ENCODE measurements around the gene FER. TPM values are rescaled to one million over a fixed set of nuclear protein-coding genes. Genes with fewer than 3 reads are reported as not detected.

FER gene
- total and polyA plus RNA-seq, 10 of the 15 experiments (the other 5 are each of a cell fraction or from before 2014, with no cell fraction given): 4.4 to 19.1 (median 9.6) TPM

- TF ChIP-seq, protein P1, sequence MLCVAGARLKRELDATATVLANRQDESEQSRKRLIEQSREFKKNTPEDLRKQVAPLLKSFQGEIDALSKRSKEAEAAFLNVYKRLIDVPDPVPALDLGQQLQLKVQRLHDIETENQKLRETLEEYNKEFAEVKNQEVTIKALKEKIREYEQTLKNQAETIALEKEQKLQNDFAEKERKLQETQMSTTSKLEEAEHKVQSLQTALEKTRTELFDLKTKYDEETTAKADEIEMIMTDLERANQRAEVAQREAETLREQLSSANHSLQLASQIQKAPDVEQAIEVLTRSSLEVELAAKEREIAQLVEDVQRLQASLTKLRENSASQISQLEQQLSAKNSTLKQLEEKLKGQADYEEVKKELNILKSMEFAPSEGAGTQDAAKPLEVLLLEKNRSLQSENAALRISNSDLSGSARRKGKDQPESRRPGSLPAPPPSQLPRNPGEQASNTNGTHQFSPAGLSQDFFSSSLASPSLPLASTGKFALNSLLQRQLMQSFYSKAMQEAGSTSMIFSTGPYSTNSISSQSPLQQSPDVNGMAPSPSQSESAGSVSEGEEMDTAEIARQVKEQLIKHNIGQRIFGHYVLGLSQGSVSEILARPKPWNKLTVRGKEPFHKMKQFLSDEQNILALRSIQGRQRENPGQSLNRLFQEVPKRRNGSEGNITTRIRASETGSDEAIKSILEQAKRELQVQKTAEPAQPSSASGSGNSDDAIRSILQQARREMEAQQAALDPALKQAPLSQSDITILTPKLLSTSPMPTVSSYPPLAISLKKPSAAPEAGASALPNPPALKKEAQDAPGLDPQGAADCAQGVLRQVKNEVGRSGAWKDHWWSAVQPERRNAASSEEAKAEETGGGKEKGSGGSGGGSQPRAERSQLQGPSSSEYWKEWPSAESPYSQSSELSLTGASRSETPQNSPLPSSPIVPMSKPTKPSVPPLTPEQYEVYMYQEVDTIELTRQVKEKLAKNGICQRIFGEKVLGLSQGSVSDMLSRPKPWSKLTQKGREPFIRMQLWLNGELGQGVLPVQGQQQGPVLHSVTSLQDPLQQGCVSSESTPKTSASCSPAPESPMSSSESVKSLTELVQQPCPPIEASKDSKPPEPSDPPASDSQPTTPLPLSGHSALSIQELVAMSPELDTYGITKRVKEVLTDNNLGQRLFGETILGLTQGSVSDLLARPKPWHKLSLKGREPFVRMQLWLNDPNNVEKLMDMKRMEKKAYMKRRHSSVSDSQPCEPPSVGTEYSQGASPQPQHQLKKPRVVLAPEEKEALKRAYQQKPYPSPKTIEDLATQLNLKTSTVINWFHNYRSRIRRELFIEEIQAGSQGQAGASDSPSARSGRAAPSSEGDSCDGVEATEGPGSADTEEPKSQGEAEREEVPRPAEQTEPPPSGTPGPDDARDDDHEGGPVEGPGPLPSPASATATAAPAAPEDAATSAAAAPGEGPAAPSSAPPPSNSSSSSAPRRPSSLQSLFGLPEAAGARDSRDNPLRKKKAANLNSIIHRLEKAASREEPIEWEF (IDR thresholded peaks at IDR 0.05; ENCODE audit: insufficient replicate concordance, low read depth, low read length): no peak
These were observed 197.4 kb downstream of the FER start (continued) for GRCh38 chr5:108945094-108945493.

GRCh38 chr5:108946008-108946407 lies 198.3 kb downstream of the FER start:
- H3K27ac ChIP-seq (ENCODE audit: control insufficient read depth, insufficient read depth): no peak overlapping the region
- RAD21 ChIA-PET (ENCODE audit: unreplicated experiment): no interaction called here
- H3K79me2 ChIP-seq (ENCODE audit: control insufficient read depth, insufficient read depth, low read length): no peaks in the 10 kb centered on the region
- no peak overlapping the region for H3K4me3 ChIP-seq
- H3K36me3 ChIP-seq (ENCODE audit: control insufficient read depth in 2 of 2, insufficient read depth in 2 of 2, low read length in 1 of 2): no peaks in the 10 kb centered on the region
- POLR2A ChIA-PET: no interaction called here
- H3K4me2 ChIP-seq (ENCODE audit: control insufficient read depth, insufficient read depth): no peak overlapping the region
- no peak overlapping the region for H2AFZ ChIP-seq (ENCODE audit: control insufficient read depth, low read depth, low read length)
- no peak overlapping the region for H3K9ac ChIP-seq (ENCODE audit: control insufficient read depth, insufficient read depth, low read length)
- intact Hi-C loops (cut with micrococcal nuclease; ENCODE audit: unreplicated experiment) (no loop called here), in situ Hi-C loops (cut with MboI) (no loop called here)
- no peaks in the 10 kb centered on the region for H4K20me1 ChIP-seq (ENCODE audit: control insufficient read depth, insufficient read depth)
- CTCF ChIA-PET: no interaction called here
- H3K9me3 ChIP-seq (replicated peaks; ENCODE audit: control insufficient read depth, insufficient read depth, low read length): no peaks in the 10 kb centered on the region
- no TSS peak for BruUV-seq (replicated peaks)
- no peak for DNase-seq (ENCODE audit: low read depth, low spot score)
- 94% methylated on average over 1 of the region's 1 CpG for WGBS (ENCODE audit: insufficient coverage, insufficient replicate concordance, low lambda C conversion rate, missing lambda C conversion rate)
- H3K4me1 ChIP-seq (ENCODE audit: control insufficient read depth, insufficient read depth, low read length): no peaks in the 10 kb centered on the region
- no peak for ATAC-seq
- TF ChIP-seq ZNF24 (IDR thresholded peaks at IDR 0.05) (no peak), SUPT20H (IDR thresholded peaks at IDR 0.05; ENCODE audit: borderline replicate concordance, control insufficient read depth, low read depth, low read length) (no peak), IRF5 (IDR thresholded peaks at IDR 0.05; ENCODE audit: borderline replicate concordance) (no peak)
- SMC1A ChIA-PET (ENCODE audit: uncharacterized antibody, unreplicated experiment): interaction anchor here (1.3 kb wide), 1 partner anchor 265 kb away, joined by 3 read pairs; no protein-coding TSS in a partner anchor
- FAIRE-seq: no peak
- H3K27me3 ChIP-seq (replicated peaks in 1 of 2; ENCODE audit: control insufficient read depth in 2 of 2, insufficient read depth in 2 of 2, low read length in 1 of 2): no peaks in the 10 kb centered on the region
